HG03060 (cell line): ENCODE results near the gene GUCY2D.
"Not testable (repeated sequence)": the region's sequence is repeated elsewhere in the genome, so short reads cannot be mapped to it uniquely, and the experiment has no call there.

Experiments used
- ATAC-seq: cut with Tn5 transposase; IDR thresholded peaks from one replicate; pipeline ENCODE4 v1.9.1; 2021; ENCODE audit warnings: low read depth, moderate number of reproducible peaks; ENCODE audit not compliant: unreplicated experiment

The GUCY2D gene

GRCh38 chr17:8041249-8041928 is 39.0 kb downstream of the GUCY2D start:
- ATAC-seq, result no peak

GRCh38 chr17:8041979-8042378 is 39.6 kb downstream of the GUCY2D start:
- ATAC-seq, result no peak

- ATAC-seq, result no peak
Observed at GRCh38 chr17:8044819-8045810, 42.7 kb downstream of the GUCY2D start.

- ATAC-seq, result no peak
Observed at GRCh38 chr17:8046306-8046928, 44.0 kb downstream of the GUCY2D start.

- ATAC-seq, result no peak
Observed at GRCh38 chr17:8046929-8047768, 44.7 kb downstream of the GUCY2D start.

GRCh38 chr17:8047769-8048110 is 45.3 kb downstream of the GUCY2D start:
- ATAC-seq, result no peak

- ATAC-seq, result no peak
Observed at GRCh38 chr17:8048236-8048635, 45.8 kb downstream of the GUCY2D start.

- no peak for ATAC-seq
Observed at GRCh38 chr17:8048736-8049135, 46.3 kb downstream of the GUCY2D start.

GRCh38 chr17:8051831-8052230 is 49.4 kb downstream of the GUCY2D start:
- no peak for ATAC-seq

GRCh38 chr17:8052256-8053252 is 50.1 kb downstream of the GUCY2D start:
- ATAC-seq, result no peak

GRCh38 chr17:8053600-8053999 is 51.2 kb downstream of the GUCY2D start:
- no peak for ATAC-seq

- ATAC-seq, result no peak
Observed at GRCh38 chr17:8055851-8056231, 53.4 kb downstream of the GUCY2D start.

- no peak for ATAC-seq
Observed at GRCh38 chr17:8056232-8056975, 54.0 kb downstream of the GUCY2D start.

GRCh38 chr17:8056976-8057625 is 54.7 kb downstream of the GUCY2D start:
- no peak for ATAC-seq

GRCh38 chr17:8057691-8058114 is 55.3 kb downstream of the GUCY2D start:
- ATAC-seq, result no peak

GRCh38 chr17:8059131-8059530 is 56.7 kb downstream of the GUCY2D start:
- ATAC-seq, result no peak

- ATAC-seq, result no peak
Observed at GRCh38 chr17:8060274-8060673, 57.9 kb downstream of the GUCY2D start.

GRCh38 chr17:8061851-8062250 is 59.4 kb downstream of the GUCY2D start:
- not testable (repeated sequence) for ATAC-seq
